A673 (cell line): Measurements from ENCODE around the gene LRFN5.

Source experiments
- CTCF ChIP-seq: fragments of 300-800, 200-600 bp; sonication (generic); conservative IDR thresholded peaks from 2 replicates; pipeline ENCODE4 v1.5.1; 2017; ENCODE audit warnings: low read depth, mild to moderate bottlenecking, antibody characterized with exemption, low read length, moderate library complexity, mixed read lengths
- EZH2 ChIP-seq: fragments of 200-600 bp; sonication (generic); IDR thresholded peaks from 2 replicates; pipeline ENCODE4 v1.6.1; 2017; ENCODE audit warnings: borderline replicate concordance, low read depth, mild to moderate bottlenecking, mixed read lengths, antibody characterized with exemption, low read length; ENCODE audit not compliant: poor library complexity, severe bottlenecking

- TF ChIP-seq CTCF (no peak), EZH2 (no peak)
These were observed 37.7 kb upstream of the LRFN5 start for GRCh38 chr14:41568979-41569378.
